Liver (tissue), 9 donors: ENCODE measurements around the gene RAB3IP. TPM values are rescaled to one million over a fixed set of nuclear protein-coding genes. Genes with fewer than 3 reads are reported as not detected.

ENCODE experiments used
- DNase-seq: peaks from one replicate; pipeline ENCODE4 v3.0.0-alpha.2; 2017; ENCODE audit warnings: low spot score
- H3K27ac ChIP-seq, 2 donors: one replicate each; pipeline ENCODE4 v1.7.0; 2013; ENCODE audit warnings: inconsistent platforms in 2 of 2, low read length in 2 of 2, control low read depth in 1 of 2, low read depth in 1 of 2, mild to moderate bottlenecking in 1 of 2
- H3K27me3 ChIP-seq, 4 donors: one replicate each; pipeline versions ENCODE4 v1.6.1 to v1.7.0; 2013; ENCODE audit warnings: low read length in 3 of 4, inconsistent platforms in 1 of 4, mild to moderate bottlenecking in 1 of 4, moderate library complexity in 1 of 4; ENCODE audit not compliant: control insufficient read depth in 4 of 4, insufficient read depth in 4 of 4
- H3K36me3 ChIP-seq, 4 donors: one replicate each; pipeline versions ENCODE4 v1.6.1 to v1.7.0; 2013; ENCODE audit warnings: low read length in 3 of 4, mild to moderate bottlenecking in 3 of 4, low read depth in 1 of 4, moderate library complexity in 1 of 4; ENCODE audit not compliant: control insufficient read depth in 4 of 4, insufficient read depth in 3 of 4
- H3K4me1 ChIP-seq, 4 donors: one replicate each; pipeline versions ENCODE4 v1.6.1 to v1.7.0; 2013; ENCODE audit warnings: low read length in 3 of 4, mild to moderate bottlenecking in 3 of 4, moderate library complexity in 1 of 4; ENCODE audit not compliant: control insufficient read depth in 4 of 4, insufficient read depth in 4 of 4
- H3K4me3 ChIP-seq, 3 donors: one replicate each; pipeline versions ENCODE4 v1.6.1 to v1.7.0; 2013; ENCODE audit warnings: low read length in 3 of 3, control low read depth in 1 of 3, low read depth in 1 of 3, mild to moderate bottlenecking in 1 of 3
- H3K9ac ChIP-seq, 2 donors: one replicate each; pipeline ENCODE4 v1.7.0; 2013; ENCODE audit warnings: low read length in 2 of 2, mild to moderate bottlenecking in 2 of 2, moderate library complexity in 2 of 2, control low read depth in 1 of 2, low read depth in 1 of 2
- H3K9me3 ChIP-seq, 4 donors: one replicate each; pipeline versions ENCODE4 v1.6.1 to v1.7.0; 2013; ENCODE audit warnings: low read length in 3 of 4; ENCODE audit not compliant: control insufficient read depth in 4 of 4
- CTCF ChIP-seq: fragments of 150-350 bp; IDR thresholded peaks from 2 replicates; pipeline ENCODE4 v1.5.1; 2017; ENCODE audit warnings: improper control_type of control experiment, low read depth, low read length; ENCODE audit not compliant: missing input control
- EGR1 ChIP-seq, 2 donors: IDR thresholded peaks; 2 replicates each; pipeline ENCODE4 v1.6.1; 2016 to 2018; ENCODE audit warnings: antibody characterized with exemption in 2 of 2, low read depth in 2 of 2
- GABPA ChIP-seq, 2 donors: IDR thresholded peaks in 1 of 2; conservative IDR thresholded peaks in 1 of 2; 2 replicates each; pipeline ENCODE4 v1.6.1; 2016; ENCODE audit warnings: antibody characterized with exemption in 2 of 2, mild to moderate bottlenecking in 1 of 2, moderate library complexity in 1 of 2
- JUND ChIP-seq, 2 donors: IDR thresholded peaks; 2 replicates each; pipeline ENCODE4 v1.6.1; 2016; ENCODE audit warnings: antibody characterized with exemption in 2 of 2
- RAD21 ChIP-seq, 2 donors: IDR thresholded peaks; 2 replicates each; pipeline ENCODE4 v1.6.1; 2016; ENCODE audit warnings: antibody characterized with exemption in 2 of 2, mild to moderate bottlenecking in 2 of 2
- TAF1 ChIP-seq: conservative IDR thresholded peaks from 2 replicates; pipeline ENCODE4 v1.6.1; 2016; ENCODE audit warnings: antibody characterized with exemption, mild to moderate bottlenecking
- ZBTB33 ChIP-seq: IDR thresholded peaks from 2 replicates; pipeline ENCODE4 v1.6.1; 2016; ENCODE audit warnings: antibody characterized with exemption
- WGBS: extraction: QIAGEN DNeasy Blood & Tissue Kit; methylation state at CpG from one replicate; pipeline ENCODE4 v1.1.7; 2013; 5-methylcytosine and 5-hydroxymethylcytosine counted together
- polyA plus RNA-seq, 2 donors: library from polyadenylated mRNA; stranded (reverse) in 1 of 2; unstranded in 1 of 2; fragments of 200-250 nt in 1 of 2; fragments of >200 nt in 1 of 2; fragmentation: Nextera tagmentation in 1 of 2; extraction: Ambion mirVana in 1 of 2; gene quantifications; one replicate each; pipeline versions ENCODE4 v1.2.1 to v1.2.3, GENCODE V29; 2013 to 2015
- total RNA-seq, 2 donors: library from RNA; depleted of rRNA; stranded (reverse); fragments of >200 nt; gene quantifications; one replicate each; pipeline ENCODE4 v1.2.3, GENCODE V29; 2014
- donor health status: healthy.
- donor health status: healthy.
- donor health status: healthy.
- donor health status: healthy.
- donor health status: healthy.

RAB3IP gene
- total and polyA plus RNA-seq, 4 donors: 5.7 to 35.3 (median 14.3) TPM

- Histone ChIP-seq H3K4me1 (peaks cover 0 to 3% (median 1%) of the 10 kb centered on the region in 4 donors), H3K9me3 (no peaks in the 10 kb centered on the region), H3K9ac (no peak overlapping the region), H3K4me3 (no peak overlapping the region), H3K27me3 (no peaks in the 10 kb centered on the region), H3K27ac (no peak overlapping the region), H3K36me3 (no peaks in the 10 kb centered on the region)
- WGBS: 96% methylated on average over 3 of the region's 3 CpGs
- DNase-seq: no peak
- TF ChIP-seq ZBTB33: no peak
- no peak for TF ChIP-seq JUND (IDR thresholded peaks at IDR 0.05)
- TF ChIP-seq TAF1: no peak
These were observed 77.4 kb downstream of the RAB3IP start for GRCh38 chr12:69816082-69816481.

GRCh38 chr12:69821032-69821455 is 82.4 kb downstream of the RAB3IP start:
- H3K9ac ChIP-seq: no peak overlapping the region
- H3K36me3 ChIP-seq: no peaks in the 10 kb centered on the region
- no peaks in the 10 kb centered on the region for H3K27me3 ChIP-seq
- no peaks in the 10 kb centered on the region for H3K9me3 ChIP-seq
- H3K4me1 ChIP-seq: peaks cover 0 to 6% (median 2%) of the 10 kb centered on the region in 4 donors
- WGBS: 40% methylated on average over 6 of the region's 6 CpGs
- DNase-seq: no peak
- TF ChIP-seq GABPA (IDR thresholded peaks at IDR 0.05 in 1 of 2, conservative IDR thresholded peaks at IDR 0.05 in 1 of 2): no peak
- no peak for TF ChIP-seq CTCF
- TF ChIP-seq EGR1 (IDR thresholded peaks at IDR 0.05; ENCODE audit: low read depth in 2 of 2): no peak
- no peak overlapping the region for H3K4me3 ChIP-seq
- H3K27ac ChIP-seq: no peak overlapping the region

GRCh38 chr12:69821456-69822159 is 82.9 kb downstream of the RAB3IP start:
- 54% methylated on average over 8 of the region's 8 CpGs for WGBS
- TF ChIP-seq CTCF (no peak), RAD21 (IDR thresholded peaks at IDR 0.05) (no peak), JUND (IDR thresholded peaks at IDR 0.05) (peak; percentile 14 to 54)
- no peak overlapping the region for H3K27ac ChIP-seq
- DNase-seq: no peak
- no peak overlapping the region for H3K9ac ChIP-seq
- H3K27me3 ChIP-seq: no peaks in the 10 kb centered on the region
- H3K4me3 ChIP-seq: no peak overlapping the region
- H3K36me3 ChIP-seq: no peaks in the 10 kb centered on the region
- H3K4me1 ChIP-seq: peaks cover 0 to 6% (median 2%) of the 10 kb centered on the region in 4 donors
- H3K9me3 ChIP-seq: no peaks in the 10 kb centered on the region
